GM12892 (cell line): ENCODE data around the gene STAT5A.
"Not testable (repeated sequence)": the region's sequence is repeated elsewhere in the genome, so short reads cannot be mapped to it uniquely, and the experiment has no call there.

Experiments used
- DNase-seq: peaks from one replicate; pipeline ENCODE4 v3.0.0; 2011; ENCODE audit not compliant: insufficient read length
- FAIRE-seq: peaks from 2 replicates; lab custom pipeline; 2011; peaks lifted over from hg19 to GRCh38; lab: Jason Lieb, UNC
- POLR2A ChIP-seq: IDR thresholded peaks from 2 replicates; pipeline ENCODE4 v1.6.1; 2011; ENCODE audit warnings: low read depth, low read length, control low read depth
- POLR2AphosphoS5 ChIP-seq: IDR thresholded peaks from 2 replicates; pipeline ENCODE4 v1.6.1; 2011; ENCODE audit warnings: low read depth, low read length, control low read depth
- TAF1 ChIP-seq: IDR thresholded peaks from 2 replicates; pipeline ENCODE4 v1.6.1; 2011; ENCODE audit warnings: low read depth, mild to moderate bottlenecking, control low read depth, low read length, borderline replicate concordance

Gene STAT5A

GRCh38 chr17:42288803-42289610 is 709 bp downstream of the STAT5A start:
- TF ChIP-seq TAF1, result no peak
- no peak; the same call in 1 of the 2 replicates for TF ChIP-seq POLR2A
- TF ChIP-seq POLR2AphosphoS5, result no peak
- DNase-seq, result peak; percentile 58
- peak; percentile 77 for FAIRE-seq

DNA sequence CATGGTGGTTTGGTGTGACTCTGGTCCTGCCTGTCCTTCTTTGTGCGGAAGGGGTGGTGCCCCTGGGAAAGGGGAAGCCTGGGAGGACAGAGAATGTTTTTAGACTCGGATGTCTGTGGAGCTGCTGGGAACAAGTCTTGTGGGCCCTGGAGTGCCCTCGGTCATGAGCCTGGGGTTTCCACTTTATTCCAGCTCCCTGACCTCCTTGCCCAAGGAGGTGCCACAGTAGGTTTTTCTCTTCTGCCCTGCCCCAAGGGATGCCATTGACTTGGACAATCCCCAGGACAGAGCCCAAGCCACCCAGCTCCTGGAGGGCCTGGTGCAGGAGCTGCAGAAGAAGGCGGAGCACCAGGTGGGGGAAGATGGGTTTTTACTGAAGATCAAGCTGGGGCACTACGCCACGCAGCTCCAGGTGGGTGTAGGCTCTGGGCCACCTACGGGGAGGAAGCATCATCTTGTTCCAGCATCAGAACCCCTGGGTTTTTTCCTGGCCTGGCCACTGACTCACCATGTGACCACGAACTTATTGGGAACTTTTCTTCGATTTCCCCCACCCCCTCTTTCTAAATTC is 1.4 kb downstream of the STAT5A start:
- no peak for FAIRE-seq
- TF ChIP-seq POLR2AphosphoS5 (no peak), POLR2A (no peak), TAF1 (no peak)
- DNase-seq, result no peak

DNA sequence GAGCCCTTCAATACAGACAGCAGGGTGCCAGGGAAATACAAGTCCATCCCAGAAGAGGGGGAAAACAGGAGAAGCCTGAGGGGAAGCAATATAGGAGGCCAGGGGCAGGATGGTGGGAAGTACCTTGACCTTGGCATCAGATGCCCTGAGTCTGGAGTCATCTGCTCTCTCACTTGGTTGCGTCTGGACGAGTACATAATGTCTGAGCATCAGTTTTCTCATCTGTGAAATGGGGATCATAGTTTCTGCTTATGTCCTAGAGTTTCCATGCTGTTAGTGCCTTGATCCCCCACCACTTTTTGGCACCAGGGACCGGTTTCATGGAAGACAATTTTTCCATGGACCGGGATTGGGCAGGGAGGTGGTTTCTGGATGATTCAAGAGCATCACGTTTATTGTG is 2.3 kb downstream of the STAT5A start:
- FAIRE-seq (no peak), DNase-seq (no peak)
- no peak for TF ChIP-seq POLR2A

GRCh38 chr17:42291129-42291528 is 2.8 kb downstream of the STAT5A start:
- no peak for TF ChIP-seq TAF1
- no peak for TF ChIP-seq POLR2A
- no peak for TF ChIP-seq POLR2AphosphoS5
- FAIRE-seq, result no peak
- DNase-seq, result no peak

DNA sequence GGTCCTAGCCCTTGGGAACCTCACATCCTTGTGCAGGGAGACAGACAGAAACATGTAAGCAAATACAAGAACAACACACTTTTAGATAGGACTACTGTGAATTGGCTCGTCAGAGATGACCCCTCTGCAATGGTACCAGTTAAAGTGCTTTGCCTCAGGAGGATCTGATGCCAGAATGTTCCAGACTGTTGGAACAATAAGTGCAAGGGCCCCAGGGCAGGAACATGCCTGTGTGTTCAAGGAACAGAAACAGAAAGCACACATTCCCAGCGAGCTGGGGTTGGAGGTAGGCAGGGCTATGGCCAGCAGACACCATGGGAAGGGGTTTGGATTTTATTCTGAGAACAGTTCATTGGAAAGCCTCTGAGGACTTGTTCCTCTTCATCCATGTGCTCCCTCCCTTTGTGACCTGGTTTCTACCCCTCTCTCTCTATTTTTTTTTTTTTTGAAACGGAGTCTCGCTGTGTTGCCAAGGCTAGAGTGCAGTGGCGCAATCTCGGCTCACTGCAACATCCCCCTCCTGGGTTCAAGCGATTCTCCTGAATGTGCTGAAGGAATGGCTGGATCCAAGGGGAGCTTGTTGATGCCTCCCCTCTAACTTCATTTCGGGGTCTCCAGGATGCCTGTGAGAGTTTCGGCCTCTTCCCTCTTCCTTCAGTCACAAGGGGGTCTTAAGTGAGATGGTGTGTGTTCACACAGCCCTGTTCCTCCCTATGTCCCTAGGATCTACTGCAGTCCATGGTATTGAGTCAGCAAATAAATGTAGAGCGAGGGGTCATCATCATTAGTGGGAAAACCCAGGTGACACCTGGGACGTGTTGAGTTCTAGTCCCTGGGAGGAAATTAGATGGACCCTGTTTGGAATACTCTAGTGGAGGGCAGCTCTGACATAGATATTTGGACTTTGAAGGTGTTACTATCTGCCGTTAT is 6.4 kb downstream of the STAT5A start:
- TF ChIP-seq POLR2A (no peak; the same call in 1 of the 2 replicates), TAF1 (no peak), POLR2AphosphoS5 (no peak; the same call in 1 of the 2 replicates)
- FAIRE-seq, result no peak
- no peak for DNase-seq

DNA sequence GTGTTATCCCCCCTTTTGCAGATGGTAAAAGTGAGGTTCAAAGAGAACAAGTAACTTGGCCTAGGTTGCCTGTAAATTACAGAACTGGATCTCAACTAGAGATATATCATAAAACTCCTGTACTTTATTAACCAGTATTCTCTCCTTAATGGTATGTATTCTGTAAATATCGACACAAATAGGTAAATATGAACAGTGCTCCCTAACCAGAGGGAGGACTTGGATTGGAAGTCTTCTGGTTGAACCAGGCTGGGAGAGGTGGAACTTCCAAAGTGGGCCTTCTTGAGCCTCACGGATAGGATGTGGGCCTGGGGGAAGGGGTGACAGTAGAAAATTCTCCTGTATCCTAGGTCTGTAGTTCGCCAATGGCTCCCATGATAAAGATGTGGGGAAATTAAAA is 7.7 kb downstream of the STAT5A start:
- TF ChIP-seq POLR2AphosphoS5 (no peak), POLR2A (no peak), TAF1 (no peak)
- no peak for FAIRE-seq
- DNase-seq, result no peak

DNA sequence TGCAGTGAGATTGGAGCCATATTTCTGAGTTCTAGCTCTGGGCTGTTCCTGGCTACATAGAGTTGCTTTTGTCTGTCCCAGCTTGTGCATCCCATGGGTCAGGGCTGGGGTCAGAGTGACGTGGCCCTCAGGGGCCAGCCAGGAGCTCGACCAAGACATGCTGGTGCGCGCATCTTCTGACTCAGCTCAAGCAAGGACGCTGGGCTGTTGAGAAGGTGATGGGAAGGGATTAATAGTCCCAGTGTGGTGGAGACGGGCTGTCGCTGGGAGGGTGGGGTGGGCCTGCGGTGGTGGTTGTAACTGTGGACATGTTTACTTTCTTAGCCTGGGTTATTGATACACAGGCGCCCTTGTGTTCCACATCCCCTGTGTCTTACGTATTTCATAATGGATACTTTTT is 9.5 kb downstream of the STAT5A start:
- not testable (repeated sequence) for FAIRE-seq, DNase-seq

- DNase-seq, FAIRE-seq: not testable (repeated sequence)
Observed at GRCh38 chr17:42299361-42299760, 11.1 kb downstream of the STAT5A start.

DNA sequence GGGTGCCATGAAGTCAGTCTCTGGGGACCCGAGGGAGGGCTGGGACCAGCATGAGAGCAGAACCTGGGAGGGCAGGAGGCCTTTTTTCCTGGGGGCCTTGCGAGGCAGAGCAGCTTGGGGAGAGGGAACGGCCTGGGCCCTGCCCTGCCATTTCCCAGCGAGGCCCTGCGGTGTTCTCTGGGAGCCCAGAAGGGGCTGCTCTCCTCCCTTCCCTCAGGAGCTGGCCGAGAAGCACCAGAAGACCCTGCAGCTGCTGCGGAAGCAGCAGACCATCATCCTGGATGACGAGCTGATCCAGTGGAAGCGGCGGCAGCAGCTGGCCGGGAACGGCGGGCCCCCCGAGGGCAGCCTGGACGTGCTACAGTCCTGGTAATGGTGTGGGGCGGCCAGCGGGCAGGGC is 11.6 kb downstream of the STAT5A start:
- FAIRE-seq, DNase-seq: not testable (repeated sequence)

GRCh38 chr17:42301022-42301421 is 12.7 kb downstream of the STAT5A start:
- DNase-seq, result no peak
- FAIRE-seq, result no peak
- no peak for TF ChIP-seq POLR2A
- no peak for TF ChIP-seq TAF1
- no peak for TF ChIP-seq POLR2AphosphoS5

DNA sequence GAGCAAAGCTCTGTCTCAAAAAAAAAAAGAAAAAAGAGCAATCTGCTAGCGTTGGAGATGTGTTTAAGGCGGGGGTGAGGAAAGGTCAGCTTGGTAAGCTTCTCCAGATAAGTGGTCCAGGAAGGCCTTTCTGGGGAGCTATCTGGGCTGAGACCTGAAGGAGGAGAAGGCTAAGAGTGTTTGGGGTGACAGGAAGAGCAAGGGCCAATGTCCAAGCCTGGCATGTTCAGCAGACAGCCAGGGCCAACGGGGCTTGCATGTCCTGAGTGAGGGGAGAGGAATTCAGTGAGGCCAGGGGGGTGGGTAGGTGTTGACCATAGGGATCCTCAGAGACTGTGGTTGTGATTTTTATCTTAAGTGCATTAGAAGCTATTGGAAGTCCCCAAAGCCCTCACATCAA is 15.4 kb downstream of the STAT5A start:
- no peak for TF ChIP-seq POLR2A
- DNase-seq (no peak), FAIRE-seq (no peak)

DNA sequence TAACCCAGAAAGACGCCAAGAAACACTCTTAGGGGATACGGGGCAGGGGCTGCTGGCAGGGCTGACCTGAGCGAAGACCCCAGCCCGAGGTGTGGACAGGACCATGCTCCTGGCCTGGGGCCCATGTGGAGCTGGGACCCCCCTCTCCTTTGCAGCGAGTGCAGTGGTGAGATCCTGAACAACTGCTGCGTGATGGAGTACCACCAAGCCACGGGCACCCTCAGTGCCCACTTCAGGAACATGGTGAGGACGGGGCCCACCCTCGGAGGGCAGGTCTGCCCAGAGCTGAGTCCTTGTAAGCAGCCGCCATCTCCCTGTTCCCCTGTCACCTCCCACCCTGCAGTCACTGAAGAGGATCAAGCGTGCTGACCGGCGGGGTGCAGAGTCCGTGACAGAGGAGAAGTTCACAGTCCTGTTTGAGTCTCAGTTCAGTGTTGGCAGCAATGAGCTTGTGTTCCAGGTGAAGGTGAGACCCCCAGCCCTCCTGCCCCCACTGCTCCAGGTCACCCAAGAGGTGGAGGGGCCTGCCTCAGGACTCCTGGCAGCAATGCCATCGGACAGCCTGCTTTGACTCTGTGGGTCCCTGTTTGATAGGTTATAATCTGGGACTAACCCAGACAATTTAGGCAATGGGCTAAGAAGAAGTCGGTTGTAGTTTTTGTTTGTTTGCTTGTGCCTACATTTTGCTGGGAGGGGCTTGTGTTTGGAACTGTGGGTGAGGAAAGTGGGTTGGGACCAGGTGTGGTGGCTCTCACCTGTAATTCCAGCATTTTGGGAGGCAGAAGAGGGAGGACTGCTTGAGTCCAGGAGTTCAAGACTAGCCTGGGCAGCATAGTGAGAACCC is 16.1 kb downstream of the STAT5A start:
- FAIRE-seq (no peak), DNase-seq (no peak)
- TF ChIP-seq POLR2AphosphoS5, result 0 out of 2 replicates have a peak, but pooled peaks have one; percentile 39
- TF ChIP-seq TAF1, result no peak
- no peak for TF ChIP-seq POLR2A

- FAIRE-seq, DNase-seq: not testable (repeated sequence)
Observed at GRCh38 chr17:42305031-42305330, 16.7 kb downstream of the STAT5A start.
